DND-41 (cell line): ENCODE results near the gene CCR6.

Experiments used
- CTCF ChIP-seq: IDR thresholded peaks from 2 replicates; pipeline ENCODE4 v1.5.1; 2012; ENCODE audit warnings: borderline replicate concordance, low read length, moderate library complexity, mild to moderate bottlenecking; ENCODE audit not compliant: poor library complexity, severe bottlenecking; ENCODE audit errors: extremely low read depth
- EZH2 ChIP-seq: IDR thresholded peaks from 3 replicates; pipeline ENCODE4 v1.6.1; 2012; ENCODE audit warnings: borderline replicate concordance, low read depth, mild to moderate bottlenecking, moderate library complexity, low read length, inconsistent platforms; ENCODE audit not compliant: severe bottlenecking

GRCh38 chr6:167146135-167146534 is 23.2 kb downstream of the CCR6 start:
- TF ChIP-seq EZH2 (no peak), CTCF (no peak)
